HG03103 (cell line): ENCODE results near the gene PCDHGB6.
"Not testable (repeated sequence)": the region's sequence is repeated elsewhere in the genome, so short reads cannot be mapped to it uniquely, and the experiment has no call there.

Source experiments
- ATAC-seq: cut with Tn5 transposase; IDR thresholded peaks from one replicate; pipeline ENCODE4 v1.9.1; 2021; ENCODE audit warnings: low read depth; ENCODE audit not compliant: unreplicated experiment

PCDHGB6 gene

GRCh38 chr5:141414548-141415274 lies 6.9 kb downstream of the PCDHGB6 start:
- ATAC-seq, result not testable (repeated sequence)

- ATAC-seq, result not testable (repeated sequence)
Observed at GRCh38 chr5:141415275-141415618, 7.4 kb downstream of the PCDHGB6 start.

GRCh38 chr5:141417494-141418172 lies 9.8 kb downstream of the PCDHGB6 start, which contains the start of gene PCDHGB7:
Gene PCDHGB7 (plus strand): TSS chr5:141417677. CDS start chr5:141417860, 183 bp downstream.
- ATAC-seq, result peak; percentile 80

- ATAC-seq, result no peak
Observed at GRCh38 chr5:141419074-141419880, 11.5 kb downstream of the PCDHGB6 start.

- peak; percentile 42 for ATAC-seq
Observed at GRCh38 chr5:141420855-141421488, 13.2 kb downstream of the PCDHGB6 start, which contains the start of gene PCDHGA11. Gene PCDHGA11 (plus strand): TSS chr5:141421051. CDS start chr5:141421228, 177 bp downstream.

- ATAC-seq, result no peak
Observed at GRCh38 chr5:141421489-141421855, 13.7 kb downstream of the PCDHGB6 start.

GRCh38 chr5:141422742-141423291 lies 15.0 kb downstream of the PCDHGB6 start:
- ATAC-seq, result no peak

GRCh38 chr5:141427783-141428426 lies 20.1 kb downstream of the PCDHGB6 start:
- no peak for ATAC-seq

- ATAC-seq, result peak; percentile 80
Observed at GRCh38 chr5:141430332-141431113, 22.7 kb downstream of the PCDHGB6 start, which contains the start of gene PCDHGA12. Gene PCDHGA12 (plus strand): TSS chr5:141430507. CDS start chr5:141430760, 253 bp downstream.

GRCh38 chr5:141431286-141431685 lies 23.5 kb downstream of the PCDHGB6 start:
- ATAC-seq, result peak; percentile 49

- ATAC-seq, result not testable (repeated sequence)
Observed at GRCh38 chr5:141432308-141432707, 24.5 kb downstream of the PCDHGB6 start.

- not testable (repeated sequence) for ATAC-seq
Observed at GRCh38 chr5:141432726-141433125, 24.9 kb downstream of the PCDHGB6 start.

GRCh38 chr5:141434006-141434405 lies 26.2 kb downstream of the PCDHGB6 start:
- ATAC-seq, result no peak

- ATAC-seq, result no peak
Observed at GRCh38 chr5:141437221-141437620, 29.4 kb downstream of the PCDHGB6 start.

GRCh38 chr5:141439411-141440141 lies 31.8 kb downstream of the PCDHGB6 start:
- ATAC-seq, result no peak

- no peak for ATAC-seq
Observed at GRCh38 chr5:141440341-141440740, 32.5 kb downstream of the PCDHGB6 start.

- no peak for ATAC-seq
Observed at GRCh38 chr5:141441571-141442170, 33.9 kb downstream of the PCDHGB6 start.
